Neural crest cell (in vitro differentiated cells): ENCODE results near the gene PGM5. TPM values are rescaled to one million over a fixed set of nuclear protein-coding genes. Genes with fewer than 3 reads are reported as not detected.

Source experiments
- DNase-seq: peaks from one replicate; pipeline ENCODE4 v3.0.0; 2021; ENCODE audit warnings: low read depth, mixed read lengths, low spot score
- H3K27ac Mint-ChIP-seq: one replicate; pipeline ENCODE4 v1.8.0; 2021; ENCODE audit warnings: mild to moderate bottlenecking, mixed read lengths; ENCODE audit not compliant: unreplicated experiment
- H3K27me3 Mint-ChIP-seq: 2 replicates; pipeline ENCODE4 v1.8.0; 2021; ENCODE audit warnings: low read depth, mild to moderate bottlenecking, mixed read lengths
- H3K36me3 Mint-ChIP-seq: 2 replicates; pipeline ENCODE4 v1.8.0; 2021; ENCODE audit warnings: low read depth, mild to moderate bottlenecking, mixed read lengths
- H3K4me1 Mint-ChIP-seq: 2 replicates; pipeline ENCODE4 v1.8.0; 2021; ENCODE audit warnings: mixed read lengths
- H3K4me3 Mint-ChIP-seq: one replicate; pipeline ENCODE4 v1.8.0; 2021; ENCODE audit warnings: mild to moderate bottlenecking, mixed read lengths
- H3K9me3 Mint-ChIP-seq: 2 replicates; pipeline ENCODE4 v1.8.0; 2021; ENCODE audit warnings: mixed read lengths
- total RNA-seq: library from RNA; stranded (reverse); gene quantifications from 2 replicates; pipeline ENCODE4 v1.2.1, GENCODE V29; 2021
- TF ChIP-seq, protein P1 (sequence below): fragments of 200-600 bp; sonication (generic); conservative IDR thresholded peaks from 2 replicates; pipeline ENCODE4 v1.5.0; 2021; ENCODE audit warnings: antibody characterized with exemption, mild to moderate bottlenecking

Gene PGM5
- total RNA-seq, 1 donor from 2014 or later = 0.16 TPM

DNA sequence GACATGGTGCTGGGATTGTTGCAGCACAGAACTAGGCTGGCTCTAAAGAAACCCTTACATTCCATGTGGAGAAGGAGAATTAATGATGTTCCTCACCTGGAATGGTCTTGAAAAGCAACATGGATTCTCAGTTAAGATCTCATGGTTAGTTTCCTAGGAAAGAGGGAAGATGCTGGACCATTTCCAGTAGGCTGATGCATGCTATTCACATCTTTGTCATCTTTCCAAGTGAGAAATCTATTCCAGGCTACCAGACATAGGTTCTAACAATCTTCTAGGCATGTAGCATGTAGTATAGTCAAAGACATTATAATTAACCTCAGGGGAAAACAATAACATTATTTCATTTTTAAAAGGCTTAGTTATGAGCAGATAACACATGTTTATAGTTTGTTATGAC, 139.9 kb downstream of the PGM5 start:
- no peak overlapping the region for H3K27ac Mint-ChIP-seq
- H3K27me3 Mint-ChIP-seq = peaks cover 96% of the 10 kb centered on the region
- no peak overlapping the region for H3K4me3 Mint-ChIP-seq
- DNase-seq = no peak
- H3K4me1 Mint-ChIP-seq = peaks cover 4% of the 10 kb centered on the region
- H3K9me3 Mint-ChIP-seq = no peaks in the 10 kb centered on the region
- no peaks in the 10 kb centered on the region for H3K36me3 Mint-ChIP-seq
- TF ChIP-seq, protein P1, sequence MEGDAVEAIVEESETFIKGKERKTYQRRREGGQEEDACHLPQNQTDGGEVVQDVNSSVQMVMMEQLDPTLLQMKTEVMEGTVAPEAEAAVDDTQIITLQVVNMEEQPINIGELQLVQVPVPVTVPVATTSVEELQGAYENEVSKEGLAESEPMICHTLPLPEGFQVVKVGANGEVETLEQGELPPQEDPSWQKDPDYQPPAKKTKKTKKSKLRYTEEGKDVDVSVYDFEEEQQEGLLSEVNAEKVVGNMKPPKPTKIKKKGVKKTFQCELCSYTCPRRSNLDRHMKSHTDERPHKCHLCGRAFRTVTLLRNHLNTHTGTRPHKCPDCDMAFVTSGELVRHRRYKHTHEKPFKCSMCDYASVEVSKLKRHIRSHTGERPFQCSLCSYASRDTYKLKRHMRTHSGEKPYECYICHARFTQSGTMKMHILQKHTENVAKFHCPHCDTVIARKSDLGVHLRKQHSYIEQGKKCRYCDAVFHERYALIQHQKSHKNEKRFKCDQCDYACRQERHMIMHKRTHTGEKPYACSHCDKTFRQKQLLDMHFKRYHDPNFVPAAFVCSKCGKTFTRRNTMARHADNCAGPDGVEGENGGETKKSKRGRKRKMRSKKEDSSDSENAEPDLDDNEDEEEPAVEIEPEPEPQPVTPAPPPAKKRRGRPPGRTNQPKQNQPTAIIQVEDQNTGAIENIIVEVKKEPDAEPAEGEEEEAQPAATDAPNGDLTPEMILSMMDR = no peak

DNA sequence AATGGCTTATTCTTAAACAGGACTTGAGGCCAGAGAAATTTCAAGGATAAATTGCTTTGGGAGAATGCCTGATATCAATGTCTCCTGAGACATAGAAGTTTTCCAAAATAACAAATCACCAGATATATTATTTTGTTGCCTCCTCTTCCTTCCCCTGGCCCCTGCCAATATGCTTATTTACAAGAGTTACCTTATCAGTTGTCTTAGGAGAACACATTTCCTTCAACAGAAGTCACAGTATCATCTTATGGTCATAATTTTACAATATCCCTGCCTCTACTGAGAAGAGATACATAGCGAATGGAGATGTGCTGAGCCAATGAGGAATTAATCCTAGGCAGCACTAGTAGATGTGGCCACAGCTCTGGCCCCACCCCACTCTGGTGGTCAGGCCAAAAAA, 141.2 kb downstream of the PGM5 start:
- Mint-ChIP-seq H3K36me3 (no peaks in the 10 kb centered on the region), H3K9me3 (no peaks in the 10 kb centered on the region), H3K27ac (no peak overlapping the region), H3K4me1 (peaks cover 4% of the 10 kb centered on the region), H3K4me3 (no peak overlapping the region), H3K27me3 (peaks cover 91% of the 10 kb centered on the region)
- TF ChIP-seq, protein P1 = no peak
- DNase-seq = no peak

DNA sequence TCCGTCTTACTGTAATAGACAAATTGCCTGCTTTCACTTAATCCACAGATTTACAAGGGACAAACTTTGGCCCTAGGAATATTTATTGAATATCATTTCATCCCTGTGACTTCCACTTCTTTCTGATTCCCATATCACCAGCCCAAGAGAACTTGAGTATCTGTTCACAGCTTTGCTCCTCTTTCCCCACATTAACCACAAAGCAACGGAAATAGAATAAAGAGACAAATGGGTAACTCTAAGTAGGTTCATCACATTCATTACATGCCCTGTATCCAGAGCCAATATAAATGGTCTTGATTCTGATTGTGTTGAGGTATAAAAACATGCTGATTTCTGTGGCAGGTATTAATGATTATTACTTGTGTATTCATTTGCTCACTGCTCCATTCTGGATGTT, 142.4 kb downstream of the PGM5 start:
- Mint-ChIP-seq H3K36me3 (no peaks in the 10 kb centered on the region), H3K27me3 (peaks cover 93% of the 10 kb centered on the region), H3K9me3 (no peaks in the 10 kb centered on the region), H3K4me3 (no peak overlapping the region), H3K27ac (no peak overlapping the region), H3K4me1 (peaks cover 4% of the 10 kb centered on the region)
- no peak for DNase-seq
- TF ChIP-seq, protein P1 = no peak

DNA sequence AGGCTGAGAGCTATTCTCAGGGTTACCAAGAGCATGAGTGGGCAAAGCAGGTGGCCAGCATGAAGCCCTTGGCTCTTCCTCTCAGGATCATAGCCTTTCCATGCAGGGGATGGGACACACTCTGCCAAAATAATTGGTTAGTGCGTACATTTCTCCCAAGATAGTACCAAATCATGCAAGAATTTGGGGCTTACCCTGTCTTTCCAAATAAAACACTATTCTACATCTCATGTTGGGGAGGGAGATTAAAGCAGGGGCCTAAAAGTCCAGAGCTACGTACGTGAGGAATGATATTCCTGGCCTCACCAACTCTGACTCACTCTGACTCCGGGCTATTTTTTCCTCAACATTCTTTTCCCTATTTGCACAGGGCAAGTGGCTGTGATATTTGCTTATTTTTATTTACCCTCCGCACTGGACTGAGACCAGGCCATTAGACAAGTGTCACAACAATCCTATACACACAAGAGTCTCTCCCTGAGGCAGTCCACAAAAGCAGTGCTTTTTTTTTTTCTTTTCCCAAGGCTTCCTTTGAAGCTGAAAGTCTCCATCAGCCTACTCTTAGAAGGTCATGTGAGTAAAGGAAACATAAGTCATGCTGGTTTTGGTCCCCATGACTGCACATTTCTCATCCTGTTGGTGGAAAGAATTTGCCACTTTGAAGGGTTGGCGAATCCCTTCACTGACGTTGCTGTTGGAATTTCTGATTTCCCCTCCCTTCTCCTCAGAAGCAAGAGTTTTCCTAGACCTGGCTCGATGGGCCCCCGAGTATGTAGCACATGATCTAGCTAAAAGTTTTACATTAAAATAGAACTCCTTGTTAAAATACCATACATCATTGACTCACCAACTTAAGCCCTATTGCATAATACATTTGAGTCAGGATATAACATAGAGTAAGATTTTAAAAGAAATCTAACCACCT, 144.3 kb downstream of the PGM5 start:
- TF ChIP-seq, protein P1 = no peak
- DNase-seq = no peak
- no peak overlapping the region for H3K4me3 Mint-ChIP-seq
- peaks cover 4% of the 10 kb centered on the region for H3K4me1 Mint-ChIP-seq
- H3K36me3 Mint-ChIP-seq = no peaks in the 10 kb centered on the region
- peaks cover 84% of the 10 kb centered on the region for H3K27me3 Mint-ChIP-seq
- H3K9me3 Mint-ChIP-seq = no peaks in the 10 kb centered on the region
- no peak overlapping the region for H3K27ac Mint-ChIP-seq

DNA sequence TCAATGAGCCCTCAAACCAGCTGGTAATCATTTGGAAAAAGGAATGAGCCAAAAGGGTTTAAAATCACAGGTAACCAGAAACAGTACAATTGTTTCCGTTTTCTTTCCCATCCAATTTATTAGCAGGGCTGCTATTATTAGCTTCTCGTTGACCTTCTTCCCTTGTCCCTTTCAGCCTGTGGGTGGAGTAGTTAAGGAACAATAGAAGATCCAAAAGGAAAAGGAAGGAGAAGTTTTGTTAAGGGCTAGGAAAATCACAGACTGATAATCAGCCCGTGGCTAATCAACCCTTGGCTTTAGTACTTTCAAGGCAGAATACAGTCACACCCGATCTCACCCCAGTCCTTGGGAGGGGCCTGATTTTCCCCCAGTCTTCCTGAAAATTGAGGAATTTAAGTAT, 145.9 kb downstream of the PGM5 start:
- Mint-ChIP-seq H3K4me3 (no peak overlapping the region), H3K4me1 (peaks cover 4% of the 10 kb centered on the region), H3K27me3 (peaks cover 72% of the 10 kb centered on the region), H3K36me3 (no peaks in the 10 kb centered on the region), H3K9me3 (no peaks in the 10 kb centered on the region), H3K27ac (no peak overlapping the region)
- TF ChIP-seq, protein P1 = no peak
- DNase-seq = no peak
